HepG2 (cell line): ENCODE results near the gene CTCF. TPM values are rescaled to one million over a fixed set of nuclear protein-coding genes. Genes with fewer than 3 reads are reported as not detected.
A peak's percentile ranks its signal among the peaks of the same experiment; 100 is the strongest.

Source experiments
- ATF7-NPFF ChIP-seq: sonication (generic); formaldehyde crosslinking; IDR thresholded peaks from 2 replicates; pipeline ENCODE4 v1.8.1; 2023; ENCODE audit warnings: mild to moderate bottlenecking, low read depth, missing genetic modification reagents, moderate library complexity
- BCL6 ChIP-seq: IDR thresholded peaks from 2 replicates; pipeline ENCODE4 v1.6.1; 2016; ENCODE audit warnings: missing genetic modification reagents, missing compliant biosample characterization
- CBFB ChIP-seq: sonication (generic); formaldehyde crosslinking; IDR thresholded peaks from 2 replicates; pipeline ENCODE4 v1.4.0; 2020; ENCODE audit warnings: missing genetic modification reagents
- ELF4 ChIP-seq: sonication (generic); formaldehyde crosslinking; IDR thresholded peaks from 2 replicates; pipeline ENCODE4 v1.5.0; 2020; ENCODE audit warnings: missing genetic modification reagents, mild to moderate bottlenecking, moderate library complexity, borderline replicate concordance
- GATAD2A ChIP-seq: IDR thresholded peaks from 2 replicates; pipeline ENCODE4 v1.6.1; 2016
- GPBP1L1 ChIP-seq: sonication (generic); formaldehyde crosslinking; IDR thresholded peaks from 2 replicates; pipeline ENCODE4 v1.5.0; 2020; ENCODE audit warnings: mild to moderate bottlenecking, missing genetic modification reagents
- MEIS2 ChIP-seq: sonication (generic); formaldehyde crosslinking; IDR thresholded peaks from 2 replicates; pipeline ENCODE4 v1.9.0; 2021; ENCODE audit warnings: mild to moderate bottlenecking, missing genetic modification reagents
- PHF20 ChIP-seq: sonication (generic); formaldehyde crosslinking; IDR thresholded peaks from 2 replicates; pipeline ENCODE4 v1.5.0; 2020; ENCODE audit warnings: mild to moderate bottlenecking, missing genetic modification reagents
- RAD21 ChIP-seq: fragments of 450-650 bp; formaldehyde crosslinking; IDR thresholded peaks from 2 replicates; pipeline ENCODE4 v1.5.0; 2020; ENCODE audit warnings: mild to moderate bottlenecking
- RFXANK ChIP-seq: IDR thresholded peaks from 2 replicates; pipeline ENCODE4 v1.6.1; 2016
- THYN1 ChIP-seq: sonication (generic); formaldehyde crosslinking; IDR thresholded peaks from 2 replicates; pipeline ENCODE4 v1.8.1; 2023; ENCODE audit warnings: low read depth, mild to moderate bottlenecking, moderate library complexity, missing genetic modification reagents, borderline replicate concordance
- ZBTB20 ChIP-seq: sonication (generic); formaldehyde crosslinking; IDR thresholded peaks from 2 replicates; pipeline ENCODE4 v1.8.1; 2023; ENCODE audit warnings: missing genetic modification reagents, low read depth, mild to moderate bottlenecking, borderline replicate concordance
- ZNF318 ChIP-seq: sonication (generic); formaldehyde crosslinking; IDR thresholded peaks from 2 replicates; pipeline ENCODE4 v1.4.0; 2020; ENCODE audit warnings: mild to moderate bottlenecking, missing genetic modification reagents
- ZNF354B ChIP-seq: sonication (generic); formaldehyde crosslinking; IDR thresholded peaks from 2 replicates; pipeline ENCODE4 v1.8.0; 2022; ENCODE audit warnings: mild to moderate bottlenecking, missing genetic modification reagents
- ZNF570 ChIP-seq: sonication (generic); formaldehyde crosslinking; IDR thresholded peaks from 2 replicates; pipeline ENCODE4 v1.4.0; 2020; ENCODE audit warnings: mild to moderate bottlenecking, missing genetic modification reagents, borderline replicate concordance
- ZNF572 ChIP-seq: sonication (generic); formaldehyde crosslinking; IDR thresholded peaks from 2 replicates; pipeline ENCODE4 v1.5.1; 2020; ENCODE audit warnings: mild to moderate bottlenecking, missing genetic modification reagents
- ZNF614 ChIP-seq: IDR thresholded peaks from 2 replicates; pipeline ENCODE4 v1.6.1; 2018; ENCODE audit warnings: missing biosample characterization, missing genetic modification reagents, inconsistent platforms, borderline replicate concordance
- ZNF761 ChIP-seq: sonication (generic); formaldehyde crosslinking; conservative IDR thresholded peaks from 2 replicates; pipeline ENCODE4 v1.4.0; 2020; ENCODE audit warnings: mild to moderate bottlenecking, missing genetic modification reagents
- ZNF788 ChIP-seq: sonication (generic); formaldehyde crosslinking; IDR thresholded peaks from 2 replicates; pipeline ENCODE4 v1.5.0; 2020; ENCODE audit warnings: mild to moderate bottlenecking, missing genetic modification reagents, borderline replicate concordance
- ZSCAN22 ChIP-seq: sonication (generic); formaldehyde crosslinking; IDR thresholded peaks from 2 replicates; pipeline ENCODE4 v1.4.0; 2020; ENCODE audit warnings: mild to moderate bottlenecking, missing genetic modification reagents
- polyA plus RNA-seq, 8 experiments: library from polyadenylated mRNA; depleted of rRNA in 3 of 8; stranded (reverse) in 7 of 8; unstranded in 1 of 8; fragments of >200 nt; fragmentation: Illumina TruSeq in 4 of 8; extraction: Trizol in 4 of 8; gene quantifications; 2 replicates each; pipeline versions ENCODE4 v1.2.1 to v1.2.3, GENCODE V29; 2011 to 2016; ENCODE audit warnings: low read depth in 4 of 8, missing spikeins in 1 of 8, mixed read lengths in 1 of 8; ENCODE audit not compliant: insufficient read depth in 1 of 8
- total RNA-seq, 5 experiments: library from RNA; depleted of rRNA; stranded (reverse); fragments of >200 nt; fragmentation: Illumina TruSeq; extraction: Trizol; gene quantifications; 2 replicates each; pipeline ENCODE4 v1.2.3, GENCODE V29; 2016; ENCODE audit warnings: low read depth in 1 of 5

The CTCF gene
- total and polyA plus RNA-seq, 2 of the 13 experiments (the other 11 are each of a cell fraction or from before 2014, with no cell fraction given), result 19.5 to 37.5 TPM

- TF ChIP-seq ZNF318 (no peak), GATAD2A (0 out of 2 replicates have a peak, but pooled peaks have one; percentile 21), ZNF572 (CRISPR knock-in tag) (peak; percentile 59; the same call in 1 of the 2 replicates), THYN1 (CRISPR knock-in tag) (no peak), ZBTB20 (CRISPR knock-in tag) (no peak), CBFB (no peak), ZNF354B (no peak), GPBP1L1 (CRISPR knock-in tag) (no peak), MEIS2 (CRISPR knock-in tag) (peak; percentile 41; the same call in 1 of the 2 replicates), ELF4 (CRISPR knock-in tag) (no peak), RAD21 (peak; percentile 97), ATF7-NPFF (no peak), BCL6 (CRISPR knock-in tag) (no peak), PHF20 (CRISPR knock-in tag) (no peak; the same call in 1 of the 2 replicates), ZNF761 (CRISPR knock-in tag) (no peak), ZNF570 (CRISPR knock-in tag) (no peak), ZSCAN22 (CRISPR knock-in tag) (no peak), ZNF788 (CRISPR knock-in tag) (peak; percentile 31; the same call in 1 of the 2 replicates), RFXANK (no peak), ZNF614 (CRISPR knock-in tag) (0 out of 2 replicates have a peak, but pooled peaks have one; percentile 32)
Measured at GRCh38 chr16:67546761-67547422, 15.4 kb upstream of the CTCF start (continued).
